22Rv1 (cell line): ENCODE data around the gene CTNND2.

Experiments used
- H3K27ac ChIP-seq: fragments of 450-650 bp; 2 replicates; pipeline ENCODE4 v1.5.1; 2017
- CTCF ChIP-seq: fragments of 450-650 bp; IDR thresholded peaks from 2 replicates; pipeline ENCODE4 v1.5.1; 2017; ENCODE audit warnings: mild to moderate bottlenecking
- ZFX ChIP-seq: fragments of 450-650 bp; IDR thresholded peaks from 2 replicates; pipeline ENCODE4 v1.6.1; 2017; ENCODE audit warnings: antibody characterized with exemption, borderline replicate concordance

CTNND2 gene

GRCh38 chr5:11878814-11879213 lies 25.4 kb downstream of the CTNND2 start:
- TF ChIP-seq ZFX: no peak
- TF ChIP-seq CTCF: no peak
- no peak overlapping the region for H3K27ac ChIP-seq

DNA sequence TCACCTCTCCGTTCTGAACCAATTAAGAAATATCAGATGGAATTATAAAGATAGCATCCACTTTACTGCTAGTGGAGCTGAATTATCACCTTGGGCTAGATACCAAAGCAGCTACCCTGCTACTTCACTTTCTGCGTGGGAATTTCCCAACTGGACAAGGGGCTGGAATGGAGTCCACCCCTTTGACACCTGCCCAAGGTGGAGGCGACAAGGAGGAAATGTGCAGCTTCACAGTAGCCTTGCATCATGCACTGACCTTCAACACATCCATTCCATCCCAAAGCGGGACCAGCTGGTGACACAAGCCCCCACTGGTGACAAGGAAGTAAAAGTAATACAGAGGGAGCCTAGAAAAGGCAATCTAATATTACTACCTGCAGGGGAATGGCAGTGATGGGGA lies 30.7 kb downstream of the CTNND2 start:
- no peak overlapping the region for H3K27ac ChIP-seq
- TF ChIP-seq CTCF: no peak
- TF ChIP-seq ZFX: no peak

GRCh38 chr5:11869203-11869602 lies 35.0 kb downstream of the CTNND2 start:
- no peak overlapping the region for H3K27ac ChIP-seq
- TF ChIP-seq CTCF (no peak), ZFX (no peak)

GRCh38 chr5:11863911-11864310 lies 40.3 kb downstream of the CTNND2 start:
- TF ChIP-seq CTCF (no peak), ZFX (no peak)
- no peak overlapping the region for H3K27ac ChIP-seq

- no peak overlapping the region for H3K27ac ChIP-seq
- TF ChIP-seq CTCF: no peak
- no peak for TF ChIP-seq ZFX
Measured at GRCh38 chr5:11857391-11857790, 46.9 kb downstream of the CTNND2 start.

DNA sequence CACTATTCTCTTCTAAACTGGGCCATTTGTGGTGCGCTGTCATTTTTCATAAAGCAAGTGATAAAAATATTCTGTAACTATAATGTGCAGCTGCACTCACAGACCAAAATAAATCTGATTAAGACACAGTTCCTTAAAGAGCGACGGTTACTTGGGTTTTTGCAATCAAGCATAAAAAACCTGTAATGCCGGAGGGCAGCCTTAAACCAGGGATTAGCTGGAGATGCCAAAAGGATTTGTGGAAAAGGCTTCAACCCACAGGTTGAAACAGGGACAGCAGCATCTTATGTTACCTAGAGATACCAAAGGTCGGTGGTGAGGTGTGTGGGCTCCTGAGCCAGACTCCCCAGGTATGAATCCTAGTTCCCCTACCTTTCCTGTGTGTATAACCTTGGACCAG lies 49.3 kb downstream of the CTNND2 start:
- no peak overlapping the region for H3K27ac ChIP-seq
- no peak for TF ChIP-seq ZFX
- TF ChIP-seq CTCF: no peak

- H3K27ac ChIP-seq: no peak overlapping the region
- no peak for TF ChIP-seq ZFX
- peak; percentile 16; the same call in 1 of the 2 replicates for TF ChIP-seq CTCF
Measured at GRCh38 chr5:11853796-11854195, 50.5 kb downstream of the CTNND2 start.
